IPS DF 19.7 (cell line): ENCODE data around the gene DLG5.
"Not testable (repeated sequence)": the region's sequence is repeated elsewhere in the genome, so short reads cannot be mapped to it uniquely, and the experiment has no call there.

ENCODE experiments used
- DNase-seq: peaks from one replicate; pipeline ENCODE4 v3.0.0-alpha.2; 2013; ENCODE audit warnings: low read depth, low spot score

Gene DLG5

DNA sequence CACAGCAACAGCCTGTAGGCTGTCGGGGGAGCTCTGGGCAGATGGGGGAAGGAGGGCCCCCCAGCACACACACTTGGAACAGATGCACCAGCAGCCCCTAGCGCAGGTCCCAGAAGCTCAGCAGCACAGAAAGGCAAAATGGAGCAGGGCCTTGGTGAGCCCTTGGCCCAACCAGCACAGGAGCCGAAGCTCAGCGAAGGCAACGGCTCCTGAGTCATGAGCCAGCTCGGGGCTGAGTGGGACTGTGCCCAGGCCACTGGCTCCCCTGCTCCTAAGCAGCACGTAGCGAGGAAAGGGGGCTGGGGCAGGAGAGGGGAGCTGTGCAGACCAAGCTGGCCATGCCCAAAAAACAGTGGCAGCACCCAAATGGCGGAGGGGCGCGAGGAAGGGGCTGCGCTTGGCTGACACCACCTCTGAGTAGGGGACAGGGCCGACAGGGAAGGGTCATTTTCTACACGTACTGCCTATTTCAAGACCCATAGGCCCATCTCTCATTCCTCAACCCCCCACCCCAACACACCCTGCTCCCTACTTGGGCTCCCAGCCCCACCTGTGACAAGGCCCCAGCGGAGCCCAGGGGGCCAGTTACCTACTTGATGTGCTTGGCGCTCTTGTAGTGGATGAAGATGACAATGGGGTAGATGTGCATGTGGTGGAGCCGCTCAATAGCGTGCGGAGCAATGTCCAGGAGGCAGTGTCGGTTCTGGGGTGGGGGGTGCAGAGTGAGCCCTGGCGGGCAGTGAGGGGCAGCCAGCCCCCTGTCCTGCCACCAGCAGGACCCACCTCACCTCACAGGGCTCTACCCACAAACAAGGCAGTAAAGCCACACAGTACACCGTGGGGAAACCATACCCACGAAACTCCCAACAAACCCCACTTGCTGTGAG is 132.1 kb downstream of the DLG5 start:
- DNase-seq: no peak

DNA sequence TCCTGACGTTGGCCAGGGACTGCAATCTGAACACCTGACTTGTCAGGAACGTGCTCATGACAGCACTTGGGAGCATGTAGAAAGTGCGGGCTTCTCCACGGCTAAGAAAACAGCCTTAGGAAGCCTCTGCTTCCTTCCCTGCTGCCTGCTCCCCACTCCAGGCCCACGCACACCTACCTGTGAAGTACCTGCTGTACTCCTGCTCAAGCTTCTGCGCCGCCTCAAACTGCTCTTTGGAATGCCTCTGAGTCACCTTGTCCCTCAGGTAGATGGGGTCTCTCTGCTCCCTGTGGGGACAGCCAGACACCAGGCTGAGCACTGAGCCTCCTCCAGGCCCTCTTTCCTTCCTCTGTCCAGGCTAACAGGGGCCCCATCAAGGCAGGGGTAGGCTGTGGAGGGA is 132.7 kb downstream of the DLG5 start:
- DNase-seq: no peak

DNA sequence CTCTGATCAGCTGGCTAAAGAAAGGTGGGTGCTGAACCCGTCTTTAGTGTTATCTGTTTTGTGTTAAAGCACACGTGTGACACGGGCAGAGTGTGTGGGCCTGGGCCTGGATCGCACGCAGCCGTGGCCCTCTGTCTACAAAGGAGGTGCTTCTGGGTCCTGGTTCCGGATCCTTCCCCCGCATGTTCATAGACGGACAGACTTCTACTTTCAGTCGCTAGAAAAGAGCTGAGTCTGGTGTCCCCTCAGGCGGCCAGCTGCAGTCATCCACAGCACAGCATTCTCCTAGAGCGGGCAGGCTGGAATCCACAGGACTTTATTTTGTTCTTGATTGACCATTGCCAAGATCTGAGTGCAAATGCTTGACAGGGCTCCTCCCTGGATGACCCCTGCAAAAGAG is 134.4 kb downstream of the DLG5 start:
- DNase-seq: no peak

DNA sequence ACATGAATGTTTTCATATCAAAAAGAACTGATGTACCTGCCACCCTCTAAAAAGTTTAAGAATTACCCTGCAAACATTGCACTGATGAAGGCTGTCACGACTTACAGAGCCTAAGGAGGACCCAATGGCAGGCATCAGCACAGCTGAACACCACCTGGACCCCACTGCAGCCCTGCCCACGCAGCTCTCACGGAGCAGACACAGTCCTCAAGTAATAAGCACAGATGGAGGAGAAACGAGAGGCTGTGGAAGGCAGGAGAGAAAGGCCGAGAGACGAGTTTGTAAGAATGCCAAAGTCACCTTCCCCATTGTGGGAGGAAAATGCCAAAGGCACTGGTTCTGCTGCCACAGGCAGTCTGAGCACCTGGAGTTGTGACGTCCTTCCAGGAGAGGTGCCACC is 135.0 kb downstream of the DLG5 start:
- no peak for DNase-seq

DNA sequence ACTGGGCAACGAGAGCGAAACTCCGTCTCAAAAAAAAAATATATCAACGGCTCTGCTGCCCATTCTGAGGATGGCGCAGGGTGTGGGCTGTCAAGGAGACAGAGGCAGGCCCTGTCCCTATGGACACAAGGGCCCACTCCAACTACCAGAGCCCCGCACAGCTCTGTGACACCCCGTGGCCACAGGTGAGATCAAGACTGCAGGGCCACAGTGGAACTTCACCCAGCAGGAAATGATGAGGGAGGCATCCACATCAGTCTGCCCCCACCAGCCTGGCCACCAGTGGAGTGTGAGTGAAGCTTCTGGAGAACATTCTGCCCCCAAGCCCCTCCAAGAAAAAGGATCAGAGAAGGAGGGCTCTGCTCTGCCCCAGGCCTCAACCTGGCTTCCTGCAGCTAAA is 136.7 kb downstream of the DLG5 start:
- DNase-seq: no peak

DNA sequence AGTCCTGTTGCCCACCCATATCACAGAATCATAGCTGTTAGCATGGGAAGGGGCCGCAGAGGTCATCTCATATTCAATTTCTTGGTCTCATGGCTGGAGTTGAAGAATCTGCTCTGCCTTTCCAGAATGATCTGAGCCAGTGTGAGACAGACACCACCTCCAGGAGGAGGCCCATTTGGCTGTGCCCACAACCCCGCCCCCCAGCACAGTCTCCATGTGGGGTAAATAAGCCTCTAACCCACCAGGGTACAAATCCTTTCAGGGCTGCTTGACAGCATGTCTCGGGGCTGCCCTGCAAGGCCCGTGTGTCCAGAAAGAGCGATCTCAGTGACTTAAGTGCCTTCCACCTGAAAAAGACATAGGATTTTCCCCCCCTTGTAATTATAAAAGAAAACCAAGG is 137.5 kb downstream of the DLG5 start:
- no peak for DNase-seq

DNA sequence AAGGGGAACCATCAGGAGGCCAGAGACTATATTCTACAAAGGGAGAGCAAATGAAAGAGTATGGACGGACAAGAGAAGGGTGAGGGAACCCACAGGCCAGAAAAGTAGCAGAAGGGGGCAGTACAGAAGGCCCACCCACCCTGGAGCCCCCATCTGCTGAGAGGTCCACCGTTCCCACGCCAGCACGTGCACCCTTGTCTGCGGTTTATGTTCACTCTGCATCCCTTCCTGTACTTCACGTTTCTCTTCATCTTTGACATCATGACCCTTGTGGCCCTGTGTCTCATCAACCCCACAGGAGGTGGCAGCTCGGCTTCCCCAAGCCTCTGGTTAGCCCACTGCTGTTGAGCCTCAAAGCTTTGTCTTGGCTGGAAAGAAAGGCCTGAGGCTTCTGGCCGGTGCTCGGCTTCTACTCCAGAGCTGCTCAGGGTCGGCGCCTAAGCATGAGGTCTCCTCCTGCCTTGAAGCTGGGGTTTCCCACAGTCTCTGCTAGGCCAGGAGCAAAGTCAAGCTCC is 138.0 kb downstream of the DLG5 start:
- DNase-seq: no peak

DNA sequence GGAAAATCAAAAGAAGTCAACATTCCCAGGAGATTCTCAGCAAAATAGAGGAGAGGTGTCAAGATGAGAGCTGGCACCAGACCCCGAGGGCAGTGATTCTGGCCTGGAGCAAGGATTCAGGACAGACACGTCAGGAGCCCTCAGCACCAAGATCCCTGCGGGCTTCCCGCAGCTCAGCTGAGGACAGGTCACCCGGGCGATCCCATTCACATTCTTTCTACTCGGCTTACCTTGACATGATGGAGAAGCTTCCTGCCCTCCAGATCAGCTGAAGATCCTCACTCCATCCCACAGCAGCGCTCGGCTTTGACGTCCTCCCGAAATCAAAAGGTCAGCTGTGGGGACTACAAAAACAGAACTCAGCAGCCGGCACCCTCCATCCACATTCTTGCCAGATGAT is 139.1 kb downstream of the DLG5 start:
- no peak for DNase-seq

DNA sequence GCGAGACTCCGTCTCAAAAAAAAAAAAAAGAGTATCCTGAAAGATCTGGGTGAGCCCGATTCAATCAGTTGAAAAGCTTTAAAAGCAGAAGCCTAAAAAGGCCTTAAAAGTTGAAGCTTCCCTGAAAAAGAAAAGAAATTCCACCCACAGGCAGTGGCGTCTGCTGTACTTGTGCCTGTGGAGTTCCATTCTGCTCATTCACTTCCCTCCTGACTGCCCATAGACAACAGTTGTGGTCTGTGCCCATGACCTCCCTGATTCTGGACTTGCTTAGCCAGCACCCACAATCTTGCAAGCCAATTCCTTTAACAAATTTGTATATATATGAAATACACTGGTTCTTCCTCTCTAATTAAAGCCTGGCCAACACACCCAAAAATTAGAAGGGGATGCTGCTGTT is 141.7 kb downstream of the DLG5 start:
- no peak for DNase-seq

DNA sequence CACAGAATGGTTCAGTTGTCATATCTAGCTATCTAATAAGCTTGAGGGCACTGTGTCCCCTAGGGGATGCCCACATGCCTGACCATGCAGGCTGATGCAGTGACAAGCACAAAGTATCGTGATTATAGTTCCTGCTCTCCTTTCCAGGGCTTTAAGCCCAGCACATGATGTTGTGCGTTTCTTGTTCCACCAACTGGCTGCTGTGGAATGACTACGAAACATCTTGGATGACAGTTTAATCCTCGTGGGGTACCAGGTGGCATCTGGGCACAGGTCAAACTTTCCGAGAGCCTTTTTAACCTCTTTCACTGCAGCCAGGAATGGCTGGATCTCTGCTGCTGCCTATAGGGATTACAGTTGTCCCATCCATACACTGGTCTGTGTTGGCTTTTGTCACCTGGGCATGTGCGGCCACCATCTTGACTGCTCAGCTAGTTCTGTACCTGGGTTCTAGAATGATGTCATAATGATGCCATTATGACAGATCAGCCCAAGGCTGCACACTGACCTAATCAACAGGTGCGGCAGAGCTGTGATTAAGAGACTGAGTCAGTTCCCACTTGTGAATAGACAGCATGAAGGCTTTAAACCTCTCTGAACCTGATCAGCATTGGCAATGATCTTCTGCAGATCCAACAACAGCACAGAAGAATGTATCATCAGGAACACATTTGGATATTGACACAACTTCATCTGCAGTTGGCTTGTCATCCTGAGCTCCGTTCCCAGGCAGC is 144.1 kb downstream of the DLG5 start:
- no peak for DNase-seq

DNA sequence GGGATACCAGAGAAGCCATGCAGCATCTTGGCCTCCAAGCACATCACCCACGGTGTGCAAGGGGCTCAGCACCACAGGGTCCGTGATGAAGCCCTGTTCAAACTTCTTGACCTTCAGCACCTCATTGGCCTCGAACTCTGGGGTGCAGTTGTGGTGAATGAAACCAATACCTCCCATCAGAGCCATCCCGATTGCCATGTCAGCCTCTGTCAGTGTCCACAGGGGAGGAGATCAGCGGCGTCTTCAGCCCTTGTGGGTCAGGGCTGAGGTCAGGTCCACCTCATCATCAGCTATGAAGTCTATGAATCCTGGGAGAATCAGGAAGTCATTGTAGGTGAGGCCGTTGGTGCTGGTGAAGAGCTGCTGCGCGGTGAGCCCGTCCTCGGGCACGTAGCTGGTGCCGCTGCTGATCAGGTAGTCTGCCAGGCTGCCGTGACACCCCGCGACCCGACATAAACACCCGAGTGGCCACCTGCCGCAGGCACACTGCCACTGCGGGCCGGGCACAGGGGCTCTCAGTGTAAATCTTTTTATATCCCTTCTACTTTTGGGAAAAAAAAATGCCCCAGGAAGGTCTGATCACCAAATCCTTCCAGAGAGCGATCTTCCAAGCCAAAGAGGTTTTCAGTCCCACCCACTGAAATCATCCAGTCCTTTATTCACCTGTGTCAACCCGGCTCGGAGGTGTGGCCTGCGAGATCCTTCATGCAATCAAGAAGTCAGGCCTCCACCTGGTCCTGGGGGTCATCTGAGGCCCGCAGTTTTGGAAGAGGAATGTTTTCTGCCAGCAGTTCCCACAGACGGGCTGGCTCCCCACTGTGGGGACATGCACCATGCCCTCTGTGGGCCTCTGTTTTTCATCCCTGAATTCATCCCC is 144.9 kb downstream of the DLG5 start:
- no peak for DNase-seq

DNA sequence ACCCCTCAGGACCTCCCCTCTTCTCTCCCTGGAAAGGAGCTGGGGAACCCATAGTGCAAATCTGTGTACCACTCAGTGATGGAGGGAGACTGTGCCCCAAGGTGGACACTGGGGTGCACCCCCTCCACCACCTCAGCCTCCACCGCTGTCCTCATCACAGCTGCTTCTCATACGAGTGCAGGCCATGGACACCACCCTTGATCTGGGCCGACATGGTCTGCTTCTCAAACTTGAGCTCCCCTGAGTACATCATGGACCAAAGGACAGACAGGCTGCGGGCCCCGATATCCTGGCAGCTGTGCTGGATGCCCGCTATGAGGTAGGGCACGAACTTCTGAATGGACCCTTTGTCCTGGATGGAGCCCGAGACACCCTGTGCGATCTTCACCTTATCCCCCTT is 146.4 kb downstream of the DLG5 start:
- no peak for DNase-seq

DNA sequence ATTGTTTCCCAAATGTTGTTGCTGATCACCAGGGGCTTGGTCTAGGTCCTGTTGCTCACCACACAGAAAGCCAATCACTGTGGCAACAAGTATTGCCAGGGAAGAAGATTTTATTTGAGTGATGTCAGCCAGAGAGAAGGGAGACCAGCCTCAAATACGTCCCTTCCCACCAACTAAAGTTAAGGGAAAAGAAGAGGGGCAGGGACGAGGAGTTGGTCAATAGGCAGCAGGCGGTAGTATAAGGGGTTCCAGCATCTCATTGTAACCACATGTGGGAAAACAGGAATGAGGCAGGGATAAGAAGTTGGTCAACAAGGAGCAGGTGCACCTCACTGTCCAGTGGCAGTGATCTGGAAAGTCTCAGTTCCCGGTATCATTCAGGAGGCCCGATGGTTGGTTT is 150.1 kb downstream of the DLG5 start:
- DNase-seq: no peak

DNA sequence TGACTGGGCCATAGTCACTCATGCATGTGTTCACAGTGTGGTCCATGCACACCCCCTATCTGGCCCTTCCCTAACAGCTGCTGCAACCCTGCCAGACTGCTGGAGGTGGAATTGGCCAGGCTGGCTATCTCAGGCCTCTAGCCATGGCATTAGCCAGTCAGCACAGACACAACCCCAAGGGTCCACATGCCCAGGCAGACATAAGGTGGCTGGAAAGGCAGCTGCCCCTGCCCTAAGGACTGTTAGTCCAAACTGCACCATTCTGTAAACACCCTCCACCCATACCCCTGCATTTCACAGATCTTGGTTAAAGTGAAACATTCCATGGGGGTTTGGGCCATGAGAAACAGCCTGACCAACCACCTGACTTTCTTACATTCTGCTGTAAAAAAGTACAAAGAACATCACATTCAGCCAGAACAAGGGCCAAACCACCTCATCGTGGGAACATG is 151.6 kb downstream of the DLG5 start:
- no peak for DNase-seq

DNA sequence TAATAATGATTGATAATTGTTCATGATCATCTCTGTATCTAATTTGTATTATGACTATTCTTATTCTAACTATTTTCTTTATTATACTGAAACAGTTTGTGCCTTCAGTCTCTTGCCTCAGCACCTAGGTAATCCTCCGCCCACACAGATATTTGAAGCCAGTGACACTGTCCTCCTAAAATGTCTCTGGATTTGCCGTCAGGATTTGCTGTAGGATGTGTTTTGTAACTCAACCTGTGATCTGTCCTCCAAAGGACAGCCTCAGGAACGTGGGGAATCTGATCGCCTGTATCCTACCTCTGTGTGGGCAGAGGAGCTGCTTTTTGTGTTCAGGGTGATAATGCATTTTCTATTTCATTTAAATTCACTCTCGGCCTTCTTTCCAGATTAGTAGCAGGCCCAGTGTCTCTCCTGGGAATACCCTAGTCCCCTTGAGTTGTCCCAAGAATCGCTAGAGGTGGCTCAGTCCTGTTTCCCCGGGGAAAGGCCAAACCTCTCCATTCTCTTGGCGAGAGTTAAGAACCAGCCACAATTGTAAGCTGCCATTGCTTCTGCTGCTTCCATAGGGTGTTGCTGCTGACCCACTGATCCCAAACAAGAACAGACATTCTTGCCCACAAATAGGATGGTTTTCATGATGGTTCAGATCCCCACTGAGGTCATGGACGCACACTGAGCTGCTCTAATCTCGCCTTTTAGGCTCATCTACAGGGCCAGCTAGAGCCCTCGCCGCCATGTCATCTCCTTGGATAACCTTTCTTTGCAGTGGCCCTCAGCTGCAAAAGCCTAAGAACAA is 152.7 kb downstream of the DLG5 start:
- no peak for DNase-seq

DNA sequence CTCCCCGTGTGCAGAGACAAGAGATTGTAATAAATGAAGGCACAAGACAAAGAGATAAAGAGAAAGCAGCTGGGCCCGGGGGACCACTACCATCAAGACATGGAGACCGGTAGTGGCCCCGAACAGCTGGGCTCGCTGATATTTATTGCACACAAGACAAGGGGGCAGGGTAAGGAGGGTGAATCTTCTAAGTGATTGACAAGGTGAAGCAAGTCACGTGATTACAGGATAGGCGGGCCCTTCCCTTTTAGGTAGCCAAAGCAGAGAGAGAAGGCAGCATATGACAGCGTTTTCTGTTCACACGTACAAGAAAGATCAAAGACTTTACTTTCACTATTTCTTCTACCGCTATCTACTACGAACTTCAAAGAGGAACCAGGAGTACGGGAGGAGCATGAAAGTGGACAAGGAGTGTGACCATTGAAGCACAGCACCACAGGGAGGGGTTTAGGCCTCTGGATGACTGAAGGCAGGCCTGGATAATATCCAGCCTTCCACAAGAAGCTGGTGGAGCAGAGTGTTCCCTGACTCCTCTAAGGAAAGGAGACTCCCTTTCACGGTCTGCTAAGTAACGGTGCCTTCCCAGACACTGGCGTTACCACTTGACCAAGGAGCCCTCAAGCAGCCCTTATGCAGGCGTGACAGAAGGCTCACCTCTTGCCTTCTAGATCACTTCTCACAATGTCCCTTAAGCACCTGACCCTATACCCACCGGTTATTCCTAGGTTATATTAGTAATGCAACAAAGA is 153.5 kb downstream of the DLG5 start:
- DNase-seq: not testable (repeated sequence)

DNA sequence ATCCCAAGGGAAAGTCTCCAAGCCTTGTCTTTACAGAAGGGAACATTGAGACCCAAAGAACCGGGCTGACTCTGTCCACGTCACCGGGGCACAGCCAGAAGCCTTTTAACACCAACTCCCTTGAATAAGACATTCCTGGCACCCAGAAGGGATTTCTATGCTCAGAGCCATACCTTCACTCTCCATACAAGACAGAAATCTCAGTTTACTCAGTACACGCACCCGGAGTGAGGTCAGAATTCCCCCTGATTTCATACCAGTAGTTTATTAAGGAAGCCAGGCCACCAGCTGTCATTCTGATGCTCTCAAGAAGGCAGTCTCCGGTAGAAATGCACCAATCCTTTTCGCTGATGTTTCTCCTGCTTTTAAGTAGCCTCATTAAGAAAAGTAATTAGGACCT is 154.7 kb downstream of the DLG5 start:
- DNase-seq: no peak

DNA sequence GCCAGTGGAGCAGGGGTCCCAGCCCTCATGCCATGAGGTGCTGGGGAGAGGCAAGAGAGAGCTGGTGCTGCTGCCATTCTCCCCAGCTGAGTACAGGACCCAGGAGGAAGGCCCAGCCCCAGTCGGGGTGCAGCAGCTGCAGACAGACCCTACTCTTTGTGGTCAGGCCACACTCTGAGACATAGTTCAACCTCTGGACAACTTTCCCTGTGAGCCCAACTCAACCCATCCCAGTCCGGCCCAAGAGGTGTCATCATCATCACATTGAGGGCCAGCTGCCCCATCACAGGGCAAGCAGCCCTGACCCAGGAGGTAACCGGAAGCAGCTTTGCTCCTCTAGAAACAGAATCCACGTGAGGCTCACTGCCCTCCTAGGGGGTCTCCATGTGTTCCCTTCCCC is 155.1 kb downstream of the DLG5 start:
- DNase-seq: no peak

DNA sequence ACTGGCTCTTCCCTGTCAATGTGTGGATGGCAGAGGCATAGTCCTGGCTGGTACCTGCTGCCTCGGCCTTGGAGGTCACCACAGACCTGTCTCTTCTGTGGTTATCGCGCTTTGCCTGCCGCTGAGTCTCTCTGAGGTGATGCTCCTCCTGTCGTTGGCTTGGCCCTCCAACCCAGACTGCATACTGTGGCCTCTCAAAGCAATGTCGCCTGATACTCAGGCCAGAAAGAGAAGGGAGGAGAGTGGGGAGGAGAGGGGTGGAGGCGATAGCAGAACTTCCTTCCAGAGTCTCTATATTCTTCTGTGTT is 155.7 kb downstream of the DLG5 start:
- DNase-seq: no peak

DNA sequence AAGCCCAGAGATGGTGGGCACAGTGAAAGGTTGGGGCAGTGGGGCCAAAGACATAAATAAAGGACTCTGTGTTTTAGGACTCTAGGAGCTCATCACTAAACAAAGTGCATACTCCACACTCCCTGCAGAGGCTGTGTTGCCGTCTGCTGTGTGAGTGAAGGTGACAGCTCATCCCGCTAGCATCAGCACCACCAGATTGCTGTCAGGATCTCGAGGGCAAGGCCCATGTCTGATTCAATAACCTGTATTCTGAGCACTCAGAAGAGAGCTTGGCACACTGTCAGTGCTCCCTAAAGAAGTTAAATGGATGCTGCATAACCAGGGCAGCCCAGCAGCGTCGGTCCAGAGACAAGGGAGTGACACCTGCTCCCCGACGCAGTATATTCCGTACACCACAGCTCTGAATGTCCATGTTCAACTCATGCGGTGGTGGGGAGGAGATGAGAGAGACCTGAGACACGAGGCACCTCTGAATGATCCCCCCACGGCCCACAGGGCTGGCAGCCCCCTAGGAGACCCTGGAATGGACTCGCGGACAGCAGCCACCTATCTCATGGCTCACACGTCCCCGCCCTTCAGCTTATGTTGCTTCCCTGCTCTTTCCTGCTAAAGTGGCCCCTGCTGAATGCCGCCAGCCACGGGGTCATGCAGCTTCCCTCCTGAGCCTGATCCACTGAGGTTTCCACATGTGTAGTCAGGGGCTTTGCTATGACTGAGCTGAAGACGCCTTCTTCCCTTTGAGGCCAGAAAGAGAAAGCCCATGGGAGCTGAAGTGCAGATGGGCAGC is 156.3 kb downstream of the DLG5 start:
- no peak for DNase-seq
